Iris pigment epithelial cell (primary cell): Measurements from ENCODE around the gene CCDC142.

ENCODE experiments used
- DNase-seq: peaks from one replicate; pipeline ENCODE4 v3.0.0-alpha.2; 2011; ENCODE audit warnings: low read depth

CCDC142 gene

GRCh38 chr2:74441690-74442482 lies 40.9 kb downstream of the CCDC142 start, which contains the start of gene RTKN:
TSS of gene RTKN (minus strand) at chr2:74441937. CDS start at chr2:74441816, 121 bp downstream.
- DNase-seq: no peak

- DNase-seq: no peak
Measured at GRCh38 chr2:74441170-74441689, 41.6 kb downstream of the CCDC142 start.

- peak; percentile 68 for DNase-seq
Measured at GRCh38 chr2:74440378-74441169, 42.2 kb downstream of the CCDC142 start.

- peak; percentile 36 for DNase-seq
Measured at GRCh38 chr2:74439803-74440377, 42.9 kb downstream of the CCDC142 start.

GRCh38 chr2:74439373-74439772 lies 43.4 kb downstream of the CCDC142 start:
- DNase-seq: no peak

GRCh38 chr2:74438248-74438647 lies 44.5 kb downstream of the CCDC142 start:
- DNase-seq: no peak

- no peak for DNase-seq
Measured at GRCh38 chr2:74436848-74437695, 45.7 kb downstream of the CCDC142 start.

- no peak for DNase-seq
Measured at GRCh38 chr2:74436111-74436805, 46.5 kb downstream of the CCDC142 start.

- DNase-seq: no peak
Measured at GRCh38 chr2:74430502-74430901, 52.3 kb downstream of the CCDC142 start.

- DNase-seq: no peak
Measured at GRCh38 chr2:74429487-74430451, 53.0 kb downstream of the CCDC142 start.

GRCh38 chr2:74428675-74429074 lies 54.1 kb downstream of the CCDC142 start:
- DNase-seq: no peak

- DNase-seq: no peak
Measured at GRCh38 chr2:74427551-74427950, 55.2 kb downstream of the CCDC142 start.

- no peak for DNase-seq
Measured at GRCh38 chr2:74426181-74426758, 56.5 kb downstream of the CCDC142 start.

- DNase-seq: no peak
Measured at GRCh38 chr2:74425523-74425922, 57.3 kb downstream of the CCDC142 start.

GRCh38 chr2:74424995-74425406 lies 57.8 kb downstream of the CCDC142 start:
- DNase-seq: no peak

GRCh38 chr2:74424139-74424992 lies 58.4 kb downstream of the CCDC142 start:
- no peak for DNase-seq
